DMS53 (cell line): Measurements from ENCODE around the gene PPP1R2.

Source experiments
- DNase-seq: peaks from one replicate; lab custom pipeline; 2025; lab: John Stamatoyannopoulos, UW

PPP1R2 gene

DNA sequence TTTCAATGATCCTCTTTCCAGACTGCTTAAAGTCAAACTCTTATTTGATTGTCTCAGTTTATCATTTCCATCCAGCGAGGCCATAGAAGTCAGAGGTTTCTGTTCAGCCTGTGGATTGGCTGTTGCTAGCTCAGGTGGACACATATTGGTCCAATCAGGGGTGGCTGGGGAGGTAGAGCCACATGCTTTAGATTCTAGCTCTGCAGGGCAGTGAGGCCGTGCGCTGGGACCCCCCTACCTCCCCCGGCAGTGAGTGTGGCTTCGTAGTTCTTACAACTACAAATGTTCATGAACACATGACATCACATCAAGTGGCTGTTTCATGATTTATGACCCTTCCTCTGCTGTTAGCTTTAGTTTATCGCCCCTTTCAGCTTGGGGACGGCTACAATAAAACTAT lies 22.6 kb upstream of the PPP1R2 start:
- DNase-seq = no peak

DNA sequence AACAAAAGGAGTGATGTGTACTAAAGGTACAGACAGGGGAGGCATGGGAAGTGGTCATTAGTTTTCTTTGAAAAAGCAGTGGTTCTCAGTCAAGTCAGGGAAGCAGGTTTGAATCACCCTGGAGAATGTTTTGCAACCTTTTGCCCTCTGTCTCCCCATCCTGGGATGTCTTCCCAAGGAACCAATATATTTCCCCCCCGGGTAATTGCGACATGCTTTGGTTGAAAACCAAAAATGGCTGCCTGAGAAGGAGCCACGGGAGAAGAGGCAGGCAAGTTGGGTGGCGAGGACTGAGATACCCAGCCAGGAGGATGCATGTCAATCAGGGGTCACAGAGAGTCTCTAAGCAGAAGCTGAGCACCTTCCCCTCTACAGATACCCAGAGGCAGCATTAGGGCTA lies 20.2 kb upstream of the PPP1R2 start:
- DNase-seq = no peak

DNA sequence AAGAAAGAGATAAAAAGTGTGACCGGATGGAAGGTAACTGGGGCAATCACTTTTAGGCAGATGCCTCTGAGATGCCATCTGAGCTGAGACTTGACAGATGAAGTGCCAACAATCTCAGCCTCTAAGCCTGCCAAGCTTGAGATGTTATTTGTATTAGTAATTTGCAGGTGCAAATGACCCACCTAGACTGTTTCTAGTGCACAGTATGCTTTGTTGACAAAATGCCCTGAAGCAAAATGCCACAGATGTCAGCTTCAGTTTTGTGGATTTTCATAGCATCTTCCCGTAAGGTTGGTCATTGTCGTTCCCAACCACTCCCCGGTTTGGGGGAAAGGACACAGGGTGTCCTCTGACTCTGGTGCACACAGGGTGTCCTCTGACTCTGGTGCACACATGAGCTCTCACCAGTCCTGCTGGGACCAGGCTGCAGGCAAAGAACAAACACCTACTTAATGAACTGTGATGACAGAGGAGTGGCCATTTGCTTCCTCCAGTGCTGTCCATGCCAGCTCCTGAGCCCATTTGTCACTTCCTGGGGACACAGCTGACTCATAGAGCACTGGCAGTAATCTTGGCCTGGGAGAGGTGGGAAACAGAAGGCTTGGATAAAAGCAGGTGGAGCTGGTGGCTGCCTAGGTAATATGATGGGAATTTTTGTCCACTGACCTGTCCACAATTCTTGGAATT lies 16.7 kb upstream of the PPP1R2 start:
- DNase-seq = peak; percentile 74

DNA sequence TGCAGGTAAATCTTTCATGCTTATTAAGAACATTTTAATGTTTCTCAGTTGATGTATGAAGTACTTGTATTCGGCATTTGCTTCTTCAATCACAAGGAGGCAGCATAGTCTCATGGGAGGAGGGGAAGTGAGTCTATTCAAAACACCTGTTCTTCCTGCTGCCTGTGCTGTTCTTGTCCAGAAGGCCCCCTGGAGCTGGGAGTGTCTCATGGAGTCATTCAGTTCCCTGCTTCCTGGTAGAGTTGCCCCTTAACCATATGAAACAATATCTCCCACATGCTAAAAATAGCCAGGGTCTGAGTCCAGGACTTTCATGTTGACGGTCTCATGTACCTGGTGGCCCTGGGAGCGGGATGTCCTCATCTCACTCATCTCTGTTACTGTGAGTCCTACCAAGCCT lies 15.5 kb upstream of the PPP1R2 start:
- DNase-seq = peak; percentile 73

DNA sequence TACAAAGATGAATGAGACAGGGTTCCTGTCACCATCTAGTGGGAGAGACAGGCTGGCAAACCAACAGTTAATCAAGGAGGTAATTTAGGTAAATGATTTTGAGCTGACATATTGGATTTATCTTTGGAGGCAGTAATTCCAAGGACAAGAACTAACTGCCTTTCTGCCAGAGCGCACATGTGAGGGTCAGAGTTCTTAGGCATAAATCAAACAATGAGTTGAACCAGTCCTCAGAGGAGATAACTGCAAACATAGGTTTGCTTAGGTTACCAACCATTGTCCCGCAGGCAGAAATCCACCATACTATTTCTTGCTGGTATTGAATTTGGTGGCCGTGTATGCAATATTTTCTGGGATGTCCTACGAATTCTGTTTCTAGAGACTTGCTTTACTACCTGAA lies 14.2 kb upstream of the PPP1R2 start:
- DNase-seq = no peak

DNA sequence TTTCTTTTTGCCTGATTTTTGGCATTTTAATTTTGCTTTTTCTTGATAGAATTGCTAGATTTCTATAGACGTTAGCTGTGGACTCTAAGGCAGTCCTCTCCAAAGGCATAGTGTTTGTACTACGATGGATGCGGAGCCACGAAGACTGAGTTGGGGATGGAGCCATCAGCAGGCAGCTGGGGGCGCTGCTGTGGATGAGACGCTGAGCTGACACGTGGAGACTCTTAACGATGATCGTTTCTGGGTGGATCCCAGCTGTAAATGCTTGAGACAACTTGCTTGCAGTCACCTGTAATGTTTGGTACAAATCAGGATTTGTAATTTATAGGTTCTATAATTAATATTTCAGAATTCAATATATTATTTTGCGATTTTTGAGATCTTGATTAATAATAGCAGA lies 13.3 kb upstream of the PPP1R2 start:
- peak; percentile 44 for DNase-seq

DNA sequence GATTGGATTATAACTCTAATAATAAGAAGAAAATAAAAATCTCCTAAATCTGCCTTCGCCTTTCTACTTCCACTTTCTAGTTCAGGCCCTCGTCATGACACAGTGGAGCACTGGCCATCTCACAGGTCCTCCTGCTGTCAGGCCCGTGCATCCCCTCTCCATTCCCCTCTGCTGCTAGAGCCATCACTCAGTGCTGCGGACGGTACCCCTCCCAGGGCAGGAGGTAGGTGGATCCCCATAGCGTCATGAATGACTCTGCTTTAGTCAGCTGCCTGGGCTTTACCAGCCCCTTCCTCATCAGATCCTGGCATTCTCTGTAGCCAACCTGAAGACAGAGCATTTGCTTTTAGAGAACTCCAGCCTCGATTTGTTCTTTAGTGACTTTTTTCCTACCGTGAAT lies 12.0 kb upstream of the PPP1R2 start:
- no peak for DNase-seq

DNA sequence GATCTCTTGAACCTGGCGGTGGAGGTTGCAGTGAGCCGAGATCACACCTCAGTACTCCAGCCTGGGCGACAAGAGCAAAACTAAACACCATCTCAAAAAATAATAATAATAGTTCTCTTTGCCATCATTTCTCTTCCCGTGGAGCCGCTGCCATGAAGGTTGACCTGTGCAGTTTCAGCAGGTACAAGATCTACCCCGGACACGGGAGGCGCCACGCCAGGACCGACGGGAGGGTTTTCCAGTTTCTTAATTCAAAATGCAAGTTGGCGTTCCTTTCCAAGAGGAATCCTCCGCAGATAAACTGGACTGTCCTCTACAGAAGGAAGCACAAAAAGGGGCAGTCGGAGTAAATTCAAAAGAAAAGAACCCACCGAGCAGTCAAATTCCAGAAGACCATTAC lies 11.3 kb upstream of the PPP1R2 start:
- DNase-seq = no peak

DNA sequence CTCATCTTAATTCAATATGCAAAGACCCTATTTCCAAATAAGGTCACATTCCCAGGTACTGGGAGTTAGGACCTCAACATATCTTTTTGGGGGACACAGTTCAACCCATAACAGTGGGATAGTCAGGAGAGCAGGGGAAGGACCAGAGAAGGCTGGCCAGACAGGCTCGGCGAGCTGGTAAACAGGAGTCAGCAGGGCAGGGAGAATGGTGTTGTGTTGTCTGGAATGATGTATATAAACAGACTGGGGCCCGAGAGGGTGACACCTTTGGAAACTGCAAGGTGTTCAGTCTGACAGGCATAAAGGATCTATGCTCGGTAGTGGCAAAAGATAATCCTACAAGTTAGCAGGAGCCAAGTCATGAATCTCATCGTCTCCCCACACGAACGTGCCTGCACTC lies 10.1 kb upstream of the PPP1R2 start:
- no peak for DNase-seq

DNA sequence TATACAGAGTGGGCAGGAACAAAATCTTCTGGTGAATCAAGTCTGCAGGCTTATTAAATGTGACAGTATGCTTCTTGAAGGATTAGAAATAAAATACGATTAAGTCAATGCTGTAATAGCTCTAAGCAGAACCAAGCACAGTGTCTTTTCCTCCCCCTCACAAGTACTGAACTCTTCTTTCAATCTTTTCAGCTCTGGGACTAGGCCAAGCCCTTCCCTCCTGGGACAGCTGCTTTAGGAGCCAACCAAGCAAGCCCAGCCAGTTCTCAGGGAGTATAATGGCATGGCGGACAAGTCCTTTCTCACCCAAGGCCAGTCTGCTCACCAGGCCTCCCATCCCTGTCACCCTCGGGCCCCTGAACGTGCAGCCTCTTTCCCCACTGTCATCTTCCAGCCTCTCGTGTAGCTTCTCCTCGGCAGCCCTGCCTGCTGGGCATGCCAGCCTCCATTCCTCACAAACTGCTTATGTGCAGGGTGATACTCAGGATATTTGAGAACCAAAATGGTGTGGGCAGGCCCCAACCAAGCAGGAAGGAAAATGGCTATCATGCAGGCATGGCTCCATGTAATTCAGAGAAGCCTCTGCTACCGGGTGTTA lies 8.4 kb upstream of the PPP1R2 start:
- no peak for DNase-seq

DNA sequence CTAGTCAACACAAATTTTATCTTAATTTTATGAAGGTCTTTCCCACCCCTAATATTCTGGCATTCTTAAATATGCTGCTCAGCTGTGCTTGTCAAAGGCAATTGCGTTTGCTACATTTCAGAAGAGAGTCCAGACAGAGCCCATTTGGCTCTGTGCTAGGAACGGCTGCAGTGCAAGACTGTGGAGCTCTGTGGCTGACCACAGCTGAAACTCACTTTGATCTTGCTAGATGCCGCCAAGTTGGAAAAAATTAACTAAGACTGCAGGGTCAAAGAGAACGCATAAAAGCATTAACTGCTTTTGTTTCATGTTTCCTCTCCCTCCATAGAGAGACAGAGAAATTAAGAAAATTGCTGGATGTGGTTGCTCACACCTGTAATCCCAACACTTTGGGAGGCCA lies 7.6 kb upstream of the PPP1R2 start:
- DNase-seq = no peak

DNA sequence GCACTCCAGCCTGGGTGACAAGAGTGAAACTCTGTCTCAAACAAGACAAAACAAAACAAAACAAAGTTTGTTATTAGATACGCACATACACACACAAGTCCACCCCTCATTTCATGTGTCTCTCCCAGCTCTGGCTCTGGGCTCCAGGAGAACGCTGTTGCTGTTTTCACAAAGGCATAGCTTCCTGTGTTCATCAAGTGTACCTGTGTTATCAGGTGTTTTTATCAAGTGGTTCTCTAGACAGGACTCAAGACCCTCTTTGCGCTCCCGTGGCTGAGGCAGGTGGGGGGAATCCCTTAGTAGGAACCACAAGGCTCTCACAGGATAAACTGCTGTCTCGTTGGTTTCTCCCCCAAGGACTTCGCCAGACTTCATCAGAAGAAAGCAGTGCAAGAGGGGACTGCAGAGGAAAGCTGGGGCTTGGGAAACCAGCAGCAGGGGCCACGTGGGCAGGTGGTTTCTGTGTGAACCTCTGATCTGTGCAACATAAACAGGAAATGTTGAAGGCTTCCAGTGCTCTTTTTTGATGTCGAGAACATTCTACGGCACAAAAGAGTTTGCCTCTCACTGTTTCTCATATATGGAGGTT lies 6.9 kb upstream of the PPP1R2 start:
- DNase-seq = no peak

DNA sequence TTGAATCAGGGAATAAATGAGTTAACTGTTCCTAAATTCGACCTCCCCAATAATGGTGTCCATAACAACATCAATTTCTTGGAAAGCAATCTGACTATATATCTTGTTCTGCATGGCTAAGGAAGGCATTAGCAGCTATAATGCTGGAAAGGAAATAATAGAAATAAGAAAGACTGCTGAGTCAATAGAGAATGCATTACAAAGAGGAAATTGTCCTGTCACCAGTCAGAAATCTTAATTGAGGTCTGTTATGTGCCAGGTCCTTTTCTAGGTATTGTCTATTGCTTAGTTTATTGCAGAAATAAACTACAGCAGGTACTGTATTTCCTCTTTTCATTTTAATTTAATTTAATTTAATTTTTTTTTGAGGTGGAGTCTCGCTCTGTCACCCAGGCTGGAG lies 5.9 kb upstream of the PPP1R2 start:
- DNase-seq = no peak

DNA sequence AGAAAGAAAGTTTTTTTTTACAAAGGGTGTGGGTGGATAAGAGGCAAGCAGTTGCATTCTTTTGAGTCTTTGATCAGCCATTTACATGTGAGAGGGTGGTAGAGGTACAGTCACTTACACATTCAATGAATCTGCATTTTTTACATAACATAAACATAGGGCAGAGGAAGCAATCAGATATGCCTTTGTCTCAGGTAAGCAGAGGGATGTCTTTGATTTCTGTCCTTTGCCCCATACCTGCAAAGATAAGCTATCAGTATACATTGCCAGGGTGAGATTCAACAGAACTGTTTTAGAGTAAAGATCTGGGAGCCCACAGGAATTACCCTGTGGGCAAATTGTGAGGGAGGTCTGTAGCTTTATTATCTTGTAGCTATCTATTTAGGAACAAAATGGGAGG lies 5.4 kb upstream of the PPP1R2 start:
- DNase-seq = no peak

DNA sequence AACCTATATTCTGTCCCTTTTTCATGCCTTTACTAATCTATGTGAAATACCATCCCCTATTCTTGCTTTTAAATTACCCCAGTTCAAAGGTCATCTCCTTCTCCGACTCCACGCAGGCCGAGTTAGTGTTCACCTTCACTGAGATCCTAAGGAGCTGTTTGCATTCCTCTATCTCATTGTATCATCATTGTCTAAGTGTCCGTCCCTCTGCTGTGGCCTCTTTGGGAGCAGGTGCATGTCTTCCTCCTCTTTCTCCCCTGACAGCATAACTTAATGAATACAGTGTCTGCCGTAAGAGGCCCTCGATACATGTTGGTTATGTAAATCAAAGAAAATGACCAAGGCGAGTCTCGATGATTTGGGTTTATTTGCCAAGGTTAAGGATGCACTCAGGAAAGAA lies 4.9 kb upstream of the PPP1R2 start:
- DNase-seq = peak; percentile 30

DNA sequence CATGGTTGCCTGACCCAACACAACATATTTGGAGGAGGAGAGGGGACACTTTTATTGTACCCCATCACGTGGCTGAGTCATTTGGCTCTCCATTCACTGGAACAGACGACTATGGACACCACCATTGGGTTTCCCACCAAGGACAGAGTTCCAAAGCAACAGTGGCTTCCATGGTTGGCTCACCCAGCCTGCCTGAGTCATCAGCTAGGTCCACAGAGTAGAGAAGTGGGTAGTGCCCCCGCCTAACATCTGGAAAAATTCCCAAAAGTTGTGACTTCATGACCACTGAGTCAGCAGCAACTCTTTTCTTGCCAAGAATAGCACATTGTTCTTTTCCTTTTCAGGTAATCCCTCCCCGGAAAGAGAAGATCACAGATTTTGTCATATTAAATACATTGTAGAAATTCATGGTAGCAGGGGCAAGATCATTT lies 3.0 kb upstream of the PPP1R2 start:
- DNase-seq = no peak

DNA sequence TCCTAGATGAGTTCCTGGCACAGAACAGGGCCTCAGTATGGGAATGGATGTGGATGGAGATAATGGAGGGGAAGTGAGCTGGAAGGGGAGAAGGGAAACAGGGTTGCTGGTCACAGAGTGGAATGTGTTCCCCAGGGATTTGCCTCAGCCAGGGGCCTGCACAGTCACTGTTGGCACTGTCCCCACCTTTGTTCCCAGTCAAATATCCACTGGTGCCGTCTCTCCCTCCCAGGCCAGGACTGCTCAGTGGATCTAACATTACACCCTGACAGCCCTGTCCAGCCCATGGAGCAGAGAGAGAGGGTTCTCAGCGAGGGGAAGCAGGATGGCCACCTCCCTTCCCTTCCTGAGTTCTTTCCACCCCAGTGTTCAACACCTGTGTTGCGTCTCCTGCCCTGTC lies 1.5 kb upstream of the PPP1R2 start:
- no peak for DNase-seq

DNA sequence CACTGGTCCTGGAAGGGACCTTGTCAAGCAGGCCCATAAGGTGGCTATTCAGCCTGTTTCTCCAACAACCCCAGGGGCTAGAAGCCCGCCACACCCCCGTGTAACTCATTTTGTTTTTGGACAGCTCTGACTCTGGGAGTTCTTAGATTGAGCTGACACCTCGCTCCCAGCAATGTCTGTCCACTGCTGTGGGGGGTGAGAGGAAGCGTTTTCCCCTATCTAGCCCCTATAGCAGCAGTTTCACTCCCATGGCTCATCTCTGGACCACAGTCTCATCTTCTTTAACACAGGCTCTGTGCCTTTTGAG lies 1.1 kb upstream of the PPP1R2 start:
- DNase-seq = no peak

DNA sequence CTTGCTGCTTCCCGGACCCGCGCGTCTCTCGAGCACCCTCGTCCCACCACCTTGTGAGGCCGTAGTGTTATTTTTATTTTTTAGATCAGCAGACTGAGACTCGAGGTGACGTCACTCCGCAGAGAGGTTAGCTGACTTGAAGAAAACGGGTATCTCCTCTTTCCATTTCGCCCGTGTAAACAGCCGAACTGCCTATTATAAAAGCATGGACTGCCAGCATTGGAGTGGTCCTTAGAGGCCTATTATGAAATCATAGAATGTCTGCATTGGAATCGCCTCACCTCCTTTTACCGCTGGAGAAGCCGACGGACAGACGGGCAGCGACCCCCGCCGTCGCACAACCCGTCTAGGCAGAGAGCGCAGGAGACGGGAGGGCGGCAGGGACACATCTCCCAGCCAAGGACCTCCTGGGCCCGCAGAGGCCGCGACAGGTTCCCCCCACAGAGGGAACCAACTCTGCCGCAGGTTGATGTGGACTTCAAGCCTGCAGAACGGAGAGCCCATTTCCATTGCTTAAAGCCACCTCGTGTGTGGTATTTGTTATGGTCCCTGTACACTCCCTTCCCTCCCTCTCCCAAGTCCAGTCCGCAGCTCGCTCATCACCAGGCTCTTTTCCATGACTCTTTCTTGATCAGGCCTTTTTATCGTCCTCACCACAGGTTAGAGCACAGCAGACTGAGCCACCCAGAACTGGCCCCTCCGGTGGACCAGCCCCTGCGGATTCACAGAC lies 540 bp upstream of the PPP1R2 start:
- no peak for DNase-seq

DNA sequence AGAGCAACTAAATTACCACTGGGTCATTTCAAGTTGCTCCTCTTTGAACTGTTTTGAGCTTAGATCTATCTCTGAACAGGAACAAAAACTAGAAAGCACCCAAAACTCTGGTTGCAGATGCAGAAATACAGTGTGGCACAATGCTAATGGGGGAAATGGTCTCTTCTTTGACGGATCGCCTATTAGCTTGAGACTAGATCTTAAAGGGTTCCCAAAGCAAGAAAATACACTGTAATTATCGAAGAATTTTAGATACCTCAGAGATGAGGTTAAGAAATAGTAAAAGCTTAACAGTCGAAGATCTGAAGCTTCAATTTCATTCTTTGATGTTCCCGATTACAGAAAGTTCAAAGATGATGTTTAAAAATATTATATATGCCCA lies 818 bp downstream of the PPP1R2 start:
- peak; percentile 27 for DNase-seq

DNA sequence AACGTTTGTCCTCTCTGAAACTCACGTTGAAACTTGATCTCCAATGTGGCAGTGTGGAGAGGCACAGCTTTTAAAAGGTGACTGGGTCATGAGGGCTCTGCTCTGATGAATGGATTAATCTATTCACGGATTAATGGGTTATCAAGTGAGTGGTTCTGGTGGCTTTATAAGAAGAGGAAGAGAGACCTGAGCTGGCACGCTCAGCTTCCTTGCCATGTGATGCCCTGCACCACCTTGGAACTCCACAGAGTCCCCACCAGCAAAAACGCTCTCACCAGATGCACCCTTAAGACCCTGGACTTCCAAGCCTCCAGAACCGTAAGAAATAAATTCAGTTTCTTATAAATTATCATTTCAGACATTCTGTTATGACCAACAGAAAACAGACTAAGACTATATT lies 2.6 kb downstream of the PPP1R2 start:
- DNase-seq = peak; percentile 9

DNA sequence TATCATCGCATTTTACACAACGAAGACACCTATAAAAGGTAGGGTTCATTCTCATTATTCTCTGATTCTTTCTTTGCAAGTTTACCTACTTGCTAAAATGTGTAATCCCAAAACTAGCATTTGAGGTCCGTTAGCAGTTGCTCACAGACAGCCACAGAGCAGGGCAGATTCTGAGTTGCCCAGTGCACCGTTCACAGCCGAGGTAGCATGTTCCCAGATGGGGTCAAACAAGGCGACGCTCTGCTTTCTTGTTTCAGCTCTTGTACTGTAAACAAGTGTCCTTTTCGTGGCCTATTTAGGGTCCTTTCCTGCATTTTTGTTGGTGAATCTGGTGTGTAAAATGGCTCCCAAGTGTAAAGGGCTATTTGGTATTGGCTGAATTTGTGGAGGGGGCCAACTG lies 3.1 kb downstream of the PPP1R2 start:
- peak; percentile 11 for DNase-seq

DNA sequence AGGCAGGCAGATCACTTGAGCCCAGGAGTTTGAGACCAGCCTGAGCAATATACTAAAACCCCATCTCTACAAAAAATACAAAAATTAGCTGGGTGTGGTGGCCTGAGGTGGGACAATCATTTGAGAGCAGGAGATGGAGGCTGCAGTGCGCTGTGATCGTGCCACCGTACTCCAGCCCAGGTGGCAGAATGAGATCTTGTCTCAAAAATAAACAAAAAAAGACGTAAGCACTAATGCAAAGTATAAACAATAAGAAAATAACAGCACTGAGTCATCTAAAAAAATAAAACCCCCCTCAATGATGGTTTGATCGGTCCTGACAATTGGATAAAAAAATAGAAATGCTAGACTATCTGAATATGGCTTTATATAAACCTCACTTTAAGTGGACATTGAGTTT lies 3.6 kb downstream of the PPP1R2 start:
- peak; percentile 59 for DNase-seq
